ENCODE results near the gene AQP9. TPM values are rescaled to one million over a fixed set of nuclear protein-coding genes. Genes with fewer than 3 reads are reported as not detected.

The AQP9 gene
- total RNA-seq, 1 donor from 2014 or later: not detected

- Mint-ChIP-seq H3K27ac (no peak overlapping the region), H3K4me3 (ENCODE audit: low read depth) (no peak overlapping the region), H3K9me3 (ENCODE audit: low read depth) (peaks cover 10% of the 10 kb centered on the region), H3K36me3 (ENCODE audit: insufficient read depth) (no peaks in the 10 kb centered on the region), H3K4me1 (ENCODE audit: low read depth) (no peaks in the 10 kb centered on the region), H3K27me3 (no peaks in the 10 kb centered on the region)
- no peak for DNase-seq (ENCODE audit: low spot score, unreplicated experiment)
- no peak for TF ChIP-seq CTCF (IDR thresholded peaks at IDR 0.05; ENCODE audit: unreplicated experiment)
Measured at GRCh38 chr15:58214591-58215340, 76.6 kb downstream of the AQP9 start.

GRCh38 chr15:58217460-58217859 lies 79.3 kb downstream of the AQP9 start:
- no peak for TF ChIP-seq CTCF (IDR thresholded peaks at IDR 0.05; ENCODE audit: unreplicated experiment)
- peaks cover 15% of the 10 kb centered on the region for H3K9me3 Mint-ChIP-seq (ENCODE audit: low read depth)
- H3K36me3 Mint-ChIP-seq (ENCODE audit: insufficient read depth): peaks cover 1% of the 10 kb centered on the region
- no peaks in the 10 kb centered on the region for H3K4me1 Mint-ChIP-seq (ENCODE audit: low read depth)
- H3K27me3 Mint-ChIP-seq: no peaks in the 10 kb centered on the region
- no peak overlapping the region for H3K4me3 Mint-ChIP-seq (ENCODE audit: low read depth)
- no peak overlapping the region for H3K27ac Mint-ChIP-seq
- no peak for DNase-seq (ENCODE audit: low spot score, unreplicated experiment)

GRCh38 chr15:58221591-58222241 lies 83.5 kb downstream of the AQP9 start:
- DNase-seq (ENCODE audit: low spot score, unreplicated experiment): no peak
- no peaks in the 10 kb centered on the region for H3K27me3 Mint-ChIP-seq
- peaks cover 1% of the 10 kb centered on the region for H3K36me3 Mint-ChIP-seq (ENCODE audit: insufficient read depth)
- TF ChIP-seq CTCF (IDR thresholded peaks at IDR 0.05; ENCODE audit: unreplicated experiment): peak; percentile 46
- H3K9me3 Mint-ChIP-seq (ENCODE audit: low read depth): peaks cover 15% of the 10 kb centered on the region
- no peaks in the 10 kb centered on the region for H3K4me1 Mint-ChIP-seq (ENCODE audit: low read depth)
- no peak overlapping the region for H3K4me3 Mint-ChIP-seq (ENCODE audit: low read depth)
- no peak overlapping the region for H3K27ac Mint-ChIP-seq

GRCh38 chr15:58222679-58223078 lies 84.5 kb downstream of the AQP9 start:
- DNase-seq (ENCODE audit: low spot score, unreplicated experiment): no peak
- Mint-ChIP-seq H3K27ac (no peak overlapping the region), H3K4me3 (ENCODE audit: low read depth) (no peak overlapping the region), H3K27me3 (no peaks in the 10 kb centered on the region), H3K4me1 (ENCODE audit: low read depth) (no peaks in the 10 kb centered on the region), H3K36me3 (ENCODE audit: insufficient read depth) (peaks cover 1% of the 10 kb centered on the region), H3K9me3 (ENCODE audit: low read depth) (peaks cover 15% of the 10 kb centered on the region)
- TF ChIP-seq CTCF (IDR thresholded peaks at IDR 0.05; ENCODE audit: unreplicated experiment): no peak

- no peak overlapping the region for H3K4me3 Mint-ChIP-seq (ENCODE audit: low read depth)
- H3K9me3 Mint-ChIP-seq (ENCODE audit: low read depth): peaks cover 15% of the 10 kb centered on the region
- H3K27me3 Mint-ChIP-seq: no peaks in the 10 kb centered on the region
- peaks cover 5% of the 10 kb centered on the region for H3K4me1 Mint-ChIP-seq (ENCODE audit: low read depth)
- H3K27ac Mint-ChIP-seq: no peak overlapping the region
- H3K36me3 Mint-ChIP-seq (ENCODE audit: insufficient read depth): peaks cover 1% of the 10 kb centered on the region
- DNase-seq (ENCODE audit: low spot score, unreplicated experiment): no peak
- no peak for TF ChIP-seq CTCF (IDR thresholded peaks at IDR 0.05; ENCODE audit: unreplicated experiment)
Measured at GRCh38 chr15:58223432-58223831, 85.3 kb downstream of the AQP9 start.
